Upper lobe of right lung (tissue), 1 donor: ENCODE measurements around the gene DCBLD2. TPM values are rescaled to one million over a fixed set of nuclear protein-coding genes. Genes with fewer than 3 reads are reported as not detected.

Experiments
- ATAC-seq: fragments of 200-7000 bp; cut with Tn5 transposase; one replicate; pipeline ENCODE4 v1.9.1; 2020; ENCODE audit warnings: mild to moderate bottlenecking, moderate library complexity
- DNase-seq: peaks from one replicate; pipeline ENCODE4 v3.0.0-alpha.2; 2020
- H3K27ac ChIP-seq: fragments of 200-600 bp; one replicate; pipeline ENCODE4 v1.8.0; 2022
- H3K27me3 ChIP-seq: fragments of 200-600 bp; one replicate; pipeline ENCODE4 v1.8.0; 2022; ENCODE audit warnings: mild to moderate bottlenecking
- H3K36me3 ChIP-seq: fragments of 200-600 bp; one replicate; pipeline ENCODE4 v1.8.0; 2022
- H3K4me1 ChIP-seq: fragments of 200-600 bp; one replicate; pipeline ENCODE4 v1.8.0; 2022
- H3K4me3 ChIP-seq: fragments of 200-600 bp; one replicate; pipeline ENCODE4 v1.8.0; 2022; ENCODE audit warnings: mild to moderate bottlenecking
- H3K9me3 ChIP-seq: fragments of 200-600 bp; one replicate; pipeline ENCODE4 v1.8.0; 2022
- intact Hi-C: fragments of 100-400 bp; cut with DNase I; formaldehyde crosslinking; loops from one replicate; pipeline ENCODE4 v1.11.0; 2022
- total RNA-seq: library from RNA; stranded (reverse); fragmentation: NEBNext Ultra II Directional; extraction: Animal tissue kit (Norgen Biotek cat#: 25700); gene quantifications from one replicate; pipeline ENCODE4 v1.2.1, GENCODE V29; 2021
- TF ChIP-seq, protein P1 (sequence below): fragments of 200-600 bp; IDR thresholded peaks from one replicate; pipeline ENCODE4 v1.8.0; 2022; ENCODE audit warnings: antibody characterized with exemption
- donor health status: DM: no; HTN: yes; CAD: no; lungs with severe emphysema.

DCBLD2 gene
- total RNA-seq, 1 donor from 2014 or later = 35.8 TPM

DNA sequence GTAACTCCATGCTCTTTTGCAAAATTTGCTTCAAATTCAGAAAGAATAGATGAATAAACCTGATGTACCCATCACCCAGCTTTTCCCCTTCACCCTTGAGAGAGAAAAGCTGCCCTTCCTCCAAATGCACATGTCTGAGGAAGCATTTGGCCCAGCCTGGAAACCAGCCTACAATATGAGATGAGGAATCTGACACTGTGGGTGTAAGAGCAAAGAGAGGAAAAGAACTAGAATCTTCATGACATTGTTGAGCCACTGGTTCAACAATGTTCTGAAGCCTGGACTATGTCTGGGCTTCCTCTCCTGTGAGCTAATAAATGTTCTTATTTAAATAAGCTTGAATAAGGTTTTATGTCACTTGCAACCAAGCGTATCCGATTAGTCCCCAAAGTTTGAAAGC lies 18.7 kb upstream of the DCBLD2 start:
- H3K27ac ChIP-seq = no peak overlapping the region
- H3K4me3 ChIP-seq = no peak overlapping the region
- no peak for ATAC-seq
- no peak for DNase-seq
- no peaks in the 10 kb centered on the region for H3K36me3 ChIP-seq
- intact Hi-C loops = no loop called here
- no peaks in the 10 kb centered on the region for H3K27me3 ChIP-seq
- TF ChIP-seq, protein P1, sequence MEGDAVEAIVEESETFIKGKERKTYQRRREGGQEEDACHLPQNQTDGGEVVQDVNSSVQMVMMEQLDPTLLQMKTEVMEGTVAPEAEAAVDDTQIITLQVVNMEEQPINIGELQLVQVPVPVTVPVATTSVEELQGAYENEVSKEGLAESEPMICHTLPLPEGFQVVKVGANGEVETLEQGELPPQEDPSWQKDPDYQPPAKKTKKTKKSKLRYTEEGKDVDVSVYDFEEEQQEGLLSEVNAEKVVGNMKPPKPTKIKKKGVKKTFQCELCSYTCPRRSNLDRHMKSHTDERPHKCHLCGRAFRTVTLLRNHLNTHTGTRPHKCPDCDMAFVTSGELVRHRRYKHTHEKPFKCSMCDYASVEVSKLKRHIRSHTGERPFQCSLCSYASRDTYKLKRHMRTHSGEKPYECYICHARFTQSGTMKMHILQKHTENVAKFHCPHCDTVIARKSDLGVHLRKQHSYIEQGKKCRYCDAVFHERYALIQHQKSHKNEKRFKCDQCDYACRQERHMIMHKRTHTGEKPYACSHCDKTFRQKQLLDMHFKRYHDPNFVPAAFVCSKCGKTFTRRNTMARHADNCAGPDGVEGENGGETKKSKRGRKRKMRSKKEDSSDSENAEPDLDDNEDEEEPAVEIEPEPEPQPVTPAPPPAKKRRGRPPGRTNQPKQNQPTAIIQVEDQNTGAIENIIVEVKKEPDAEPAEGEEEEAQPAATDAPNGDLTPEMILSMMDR = no peak
- no peaks in the 10 kb centered on the region for H3K4me1 ChIP-seq
- no peaks in the 10 kb centered on the region for H3K9me3 ChIP-seq

DNA sequence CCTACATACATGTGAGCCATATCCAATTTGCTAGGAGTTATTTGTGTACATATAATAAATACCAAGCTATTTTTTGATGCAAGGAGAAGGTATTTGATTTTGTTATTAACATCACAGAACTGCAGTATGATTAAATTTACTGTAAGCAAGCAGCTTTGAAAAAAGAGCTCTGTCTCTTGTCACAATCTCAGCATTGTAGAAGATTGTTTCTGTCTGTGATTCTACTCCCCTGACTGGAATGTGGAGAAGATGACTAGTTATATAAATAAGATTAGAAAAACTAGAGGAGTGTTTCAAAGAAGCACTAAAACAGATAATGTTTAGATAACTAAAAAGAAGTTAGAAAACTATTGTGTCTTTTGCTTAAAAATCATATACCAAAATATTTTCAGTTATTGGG lies 17.1 kb upstream of the DCBLD2 start:
- no peaks in the 10 kb centered on the region for H3K36me3 ChIP-seq
- no peak overlapping the region for H3K27ac ChIP-seq
- ATAC-seq = no peak
- intact Hi-C loops = no loop called here
- TF ChIP-seq, protein P1 = no peak
- no peak for DNase-seq
- H3K4me3 ChIP-seq = no peak overlapping the region
- no peaks in the 10 kb centered on the region for H3K4me1 ChIP-seq
- H3K9me3 ChIP-seq = no peaks in the 10 kb centered on the region
- H3K27me3 ChIP-seq = no peaks in the 10 kb centered on the region

DNA sequence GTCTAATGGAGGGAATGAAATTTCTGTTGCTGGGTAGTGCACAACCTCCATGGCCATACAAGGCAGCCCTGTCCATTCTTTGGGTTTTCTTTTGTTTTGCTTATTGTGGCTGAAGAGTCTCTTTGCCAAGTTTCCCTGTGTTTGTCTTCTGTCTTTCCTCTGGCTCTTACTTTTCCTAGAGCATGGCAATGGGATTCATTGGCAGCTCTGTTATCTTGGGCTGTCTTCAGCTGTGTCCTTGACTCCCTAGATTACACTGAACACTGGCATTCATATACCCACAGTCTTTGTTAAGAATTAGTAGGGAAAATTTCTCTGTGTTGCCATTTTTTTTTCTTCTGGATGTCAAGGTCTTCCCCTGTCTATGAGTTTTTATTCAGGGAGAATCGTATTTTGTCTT lies 16.1 kb upstream of the DCBLD2 start:
- DNase-seq (no peak), ATAC-seq (no peak)
- Histone ChIP-seq H3K36me3 (no peaks in the 10 kb centered on the region), H3K27ac (no peak overlapping the region), H3K9me3 (no peaks in the 10 kb centered on the region), H3K4me1 (no peaks in the 10 kb centered on the region), H3K27me3 (no peaks in the 10 kb centered on the region), H3K4me3 (no peak overlapping the region)
- intact Hi-C loops = no loop called here
- TF ChIP-seq, protein P1 = no peak

DNA sequence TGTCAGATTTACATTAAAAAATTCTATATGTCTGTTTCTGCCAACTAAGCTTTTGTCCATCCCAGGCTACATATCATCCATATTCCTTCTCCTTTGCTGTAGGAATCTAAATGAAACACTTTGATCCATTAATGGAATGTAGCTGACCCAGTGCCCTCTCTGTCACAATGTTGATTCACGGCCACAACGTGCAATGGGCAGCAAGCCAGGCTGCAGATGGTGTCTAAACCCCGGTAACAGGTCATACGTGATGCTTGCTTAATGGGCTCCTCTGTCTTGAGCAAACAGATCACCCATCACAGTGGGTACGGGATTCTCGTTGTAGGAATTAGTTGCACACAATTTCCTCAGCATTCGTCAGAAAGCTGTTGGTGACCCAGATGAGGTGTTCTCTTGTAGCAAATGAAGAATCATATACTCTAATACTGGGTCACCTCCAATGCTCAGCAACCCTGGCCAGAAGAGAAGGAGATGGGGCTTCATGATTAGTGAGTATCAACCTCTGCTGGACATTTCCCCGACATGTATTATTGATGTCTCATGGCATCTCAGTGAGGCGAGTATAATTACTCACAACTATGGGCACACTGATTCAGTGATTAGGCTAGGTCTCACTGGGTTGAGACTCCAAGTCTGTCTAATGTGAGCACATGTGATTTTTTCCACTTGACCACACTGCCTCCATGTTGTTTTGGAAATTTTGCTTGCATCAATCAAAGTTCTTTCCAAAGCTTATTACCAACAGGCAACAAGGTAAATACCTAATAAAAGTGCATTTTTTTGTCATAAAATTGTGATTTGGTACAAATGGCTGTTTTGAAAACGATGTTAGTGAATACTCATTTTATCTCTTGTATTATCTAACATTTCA lies 12.9 kb upstream of the DCBLD2 start:
- H3K27ac ChIP-seq = no peak overlapping the region
- H3K27me3 ChIP-seq = no peaks in the 10 kb centered on the region
- H3K4me1 ChIP-seq = no peaks in the 10 kb centered on the region
- no peaks in the 10 kb centered on the region for H3K9me3 ChIP-seq
- intact Hi-C loops = no loop called here
- no peaks in the 10 kb centered on the region for H3K36me3 ChIP-seq
- DNase-seq = no peak
- no peak overlapping the region for H3K4me3 ChIP-seq
- no peak for ATAC-seq
- TF ChIP-seq, protein P1 = no peak

DNA sequence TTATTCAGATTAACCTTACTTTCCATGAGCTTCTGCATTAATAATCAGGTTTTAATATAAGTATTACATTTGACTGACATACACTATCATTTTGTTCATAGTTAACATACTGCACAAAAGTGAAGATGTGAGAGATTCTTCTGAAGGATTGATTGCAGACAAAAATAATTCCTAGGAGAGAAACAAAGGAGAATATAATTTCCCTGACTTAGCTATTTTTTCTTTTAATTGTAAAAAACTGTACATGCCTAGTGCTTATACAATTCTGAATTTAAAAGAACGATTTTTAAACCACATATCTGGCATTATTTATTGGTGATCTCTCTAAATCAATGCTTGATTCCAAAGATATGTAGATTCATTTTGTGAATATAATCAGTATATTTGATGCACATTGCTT lies 11.0 kb upstream of the DCBLD2 start:
- TF ChIP-seq, protein P1 = no peak
- no peak for DNase-seq
- Histone ChIP-seq H3K36me3 (no peaks in the 10 kb centered on the region), H3K9me3 (no peaks in the 10 kb centered on the region), H3K27me3 (no peaks in the 10 kb centered on the region), H3K4me1 (no peaks in the 10 kb centered on the region), H3K27ac (no peak overlapping the region), H3K4me3 (no peak overlapping the region)
- intact Hi-C loops = no loop called here
- ATAC-seq = no peak
